ENCODE results near the gene HOXA6. TPM values are rescaled to one million over a fixed set of nuclear protein-coding genes. Genes with fewer than 3 reads are reported as not detected.

Gene HOXA6
- total RNA-seq, 1 experiment from 2014 or later: 4.2 TPM

DNA sequence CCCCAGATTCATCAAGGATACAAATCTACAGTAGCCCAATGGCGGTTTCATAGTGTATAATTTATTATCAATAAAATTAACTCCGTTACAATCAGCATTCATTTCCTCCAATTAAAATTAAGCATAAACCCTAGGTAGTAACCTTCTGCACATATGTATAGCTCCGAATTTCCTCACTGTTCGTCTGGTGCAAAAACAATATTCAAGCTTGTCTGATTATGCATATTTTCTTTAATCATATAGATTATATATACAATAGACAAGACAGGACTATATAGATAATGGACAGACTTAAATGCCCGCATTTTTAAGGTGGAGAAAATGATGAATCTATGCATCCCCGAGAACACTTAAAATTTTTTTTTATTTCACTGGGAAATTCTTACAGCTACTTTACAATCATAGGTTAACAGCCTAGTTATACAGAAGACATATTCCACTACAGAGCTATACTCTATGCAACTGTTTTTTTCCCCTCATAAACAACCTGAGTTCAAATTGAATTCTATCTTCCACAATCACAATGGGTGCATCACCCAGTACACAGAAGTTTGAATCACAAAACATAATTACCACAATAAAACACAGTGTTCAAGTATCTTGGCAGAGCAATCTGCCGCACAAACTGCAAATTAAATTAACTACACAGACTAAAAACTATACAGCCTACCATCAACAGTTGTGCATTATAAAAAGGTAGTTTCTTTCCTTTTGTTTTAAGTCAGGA is 15.2 kb upstream of the HOXA6 start:
- no peak for DNase-seq (ENCODE audit: low read depth)

DNA sequence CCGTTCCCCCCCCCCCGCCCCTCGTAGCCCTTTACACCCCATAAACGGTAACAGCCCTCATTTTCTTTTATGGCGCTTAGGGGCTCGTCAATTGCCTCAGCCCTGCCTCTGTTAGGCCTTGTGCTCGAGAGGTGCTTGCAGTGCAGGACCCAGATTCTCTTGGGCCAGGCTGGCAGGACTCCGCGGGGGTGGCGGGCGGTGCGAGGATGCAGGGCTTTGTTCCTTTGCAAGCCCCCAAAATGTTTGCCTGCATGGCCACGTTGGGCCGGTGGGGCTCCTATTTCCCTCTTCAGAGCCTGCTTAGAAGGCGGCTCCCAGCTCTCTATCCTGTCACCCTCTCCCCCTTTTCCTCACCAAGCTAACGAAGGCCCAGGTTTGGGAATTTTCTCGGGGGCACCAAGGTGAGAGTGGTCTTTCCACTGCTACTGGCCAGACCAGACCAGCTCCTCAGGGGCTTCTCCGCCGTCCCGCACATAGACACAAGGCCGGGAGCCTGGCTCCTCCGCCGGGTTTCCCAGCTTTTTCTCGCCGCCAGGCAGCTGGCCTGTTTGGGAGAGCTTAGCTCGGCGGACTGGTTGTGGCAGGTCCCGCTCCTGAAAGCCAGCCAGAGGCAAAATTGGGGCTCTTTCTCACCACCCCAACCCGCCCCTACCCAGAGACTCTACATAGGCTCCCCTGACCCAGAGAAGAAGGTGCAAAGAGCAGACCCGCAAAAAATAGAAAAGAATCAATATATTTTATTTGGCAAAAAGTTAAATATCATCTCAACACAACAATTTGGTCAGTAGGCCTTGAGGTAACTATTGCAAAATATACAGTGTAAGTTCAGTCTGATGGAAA is 14.4 kb upstream of the HOXA6 start:
- DNase-seq (ENCODE audit: low read depth): no peak

DNA sequence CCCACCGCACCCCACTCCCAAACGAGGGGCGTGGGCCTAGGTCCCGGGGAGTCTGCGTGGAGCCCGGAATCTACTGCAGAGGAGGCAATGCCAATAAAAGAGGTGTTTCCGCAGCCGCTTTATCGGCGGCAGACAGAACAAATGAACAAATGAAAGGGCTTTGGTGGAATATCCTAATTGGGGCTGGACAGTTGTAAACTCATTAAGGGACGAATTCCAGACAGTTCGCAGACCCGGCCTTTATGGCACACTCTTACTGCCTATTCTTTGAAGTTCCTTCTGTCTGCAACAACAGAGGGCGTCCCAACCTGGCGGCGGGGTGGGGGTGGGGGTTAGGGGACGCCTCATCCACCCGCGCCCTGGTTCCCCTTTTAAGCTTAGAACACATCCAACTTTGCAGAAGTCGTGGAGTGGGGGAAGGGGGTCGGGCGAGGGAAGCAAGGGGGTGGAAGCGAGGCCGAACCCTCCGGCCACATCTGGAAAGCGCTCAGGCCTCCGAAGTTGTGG is 13.7 kb upstream of the HOXA6 start:
- DNase-seq (ENCODE audit: low read depth): no peak

DNA sequence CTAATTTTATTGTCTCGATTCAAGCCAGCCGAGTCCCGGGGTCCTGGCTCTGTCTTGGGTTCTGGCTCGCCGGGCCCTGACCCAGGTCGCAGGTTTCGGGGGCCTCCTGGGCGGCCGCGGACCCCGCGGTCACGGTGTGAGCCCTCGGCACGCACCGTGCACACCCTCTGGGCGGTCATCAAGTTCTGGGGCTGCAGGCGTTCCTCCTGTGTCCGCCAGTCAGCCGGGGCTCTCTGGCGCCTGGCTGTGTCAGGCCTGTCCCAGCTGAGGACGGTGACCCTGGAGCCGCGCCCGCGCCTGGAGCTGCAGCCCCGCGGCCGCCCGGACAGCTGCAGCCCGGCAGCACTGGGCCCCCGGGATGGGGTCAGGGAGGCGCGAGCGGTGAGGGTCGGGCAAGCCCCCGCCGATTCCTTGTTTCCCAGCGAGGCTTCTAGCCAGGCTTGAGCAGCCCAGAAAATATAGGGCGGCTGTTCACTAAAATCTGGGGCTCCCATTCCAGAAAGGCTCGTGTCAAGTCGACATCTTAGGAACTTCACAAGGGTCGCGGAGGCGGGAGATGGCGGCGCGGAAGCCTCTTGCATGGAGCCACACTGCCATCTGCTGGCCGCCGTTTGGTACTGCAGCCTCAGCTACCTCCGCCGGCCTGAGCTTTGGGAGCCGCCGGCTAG is 13.1 kb upstream of the HOXA6 start:
- DNase-seq (ENCODE audit: low read depth): peak; percentile 95

DNA sequence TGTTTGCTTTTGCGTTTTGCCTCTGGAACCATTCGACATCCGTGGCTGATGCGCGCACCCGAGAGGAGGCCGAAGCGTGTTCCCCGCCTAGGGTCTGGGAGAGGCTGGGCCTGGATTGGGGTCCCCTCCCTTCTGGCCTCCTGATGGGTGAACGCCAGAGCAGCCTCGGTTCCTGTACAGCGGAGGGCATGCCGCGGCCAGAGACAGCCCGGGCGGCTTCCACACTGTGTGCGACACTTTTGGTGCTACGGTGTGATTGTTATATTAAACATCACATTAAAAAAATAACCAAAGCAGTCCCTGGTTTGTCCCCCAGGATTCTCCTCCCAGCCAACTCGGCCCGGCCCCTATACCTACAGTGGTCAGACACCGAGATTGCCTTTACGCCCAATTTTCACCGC is 12.6 kb upstream of the HOXA6 start:
- no peak for DNase-seq (ENCODE audit: low read depth)

DNA sequence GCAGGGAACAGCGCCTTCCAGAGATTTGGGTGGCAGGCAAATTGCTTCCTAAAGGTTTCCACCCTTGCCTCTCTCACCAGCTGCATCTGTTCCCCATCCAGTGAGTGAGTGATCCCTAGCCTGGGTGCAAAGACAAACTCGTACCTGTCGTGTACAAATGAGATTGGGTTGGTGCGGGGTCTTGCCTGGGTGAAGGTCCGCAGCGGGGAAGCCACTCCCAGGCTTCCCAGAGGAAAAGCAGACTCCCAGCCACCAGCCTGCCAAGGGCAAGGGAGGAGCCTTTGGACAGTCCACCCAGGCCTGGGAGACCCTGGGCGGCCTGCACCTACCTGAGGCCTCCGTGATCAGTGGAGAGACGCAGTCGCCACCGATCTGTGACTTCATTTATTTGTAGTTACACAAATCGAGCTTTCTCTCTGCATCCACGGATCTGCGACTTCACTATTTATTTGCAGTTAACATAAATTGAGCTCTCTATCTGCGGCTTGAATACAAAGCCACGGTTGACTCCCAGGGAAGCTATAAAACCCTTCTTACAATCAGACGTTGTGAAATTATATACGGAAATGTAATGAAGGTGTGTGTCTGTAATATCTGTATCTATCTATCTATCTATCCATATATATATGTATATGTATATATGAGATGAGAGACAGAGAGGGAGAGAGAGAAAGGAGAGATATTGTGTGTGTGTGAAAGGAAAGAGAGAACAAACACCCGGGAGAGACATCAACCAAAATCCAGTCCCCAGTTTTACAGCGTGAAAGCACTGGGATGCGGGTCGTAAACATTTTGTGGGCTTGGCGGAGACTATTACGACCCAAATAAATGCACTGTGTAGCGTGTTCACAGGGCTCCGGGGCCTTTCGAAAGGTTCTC is 11.9 kb upstream of the HOXA6 start:
- no peak for DNase-seq (ENCODE audit: low read depth)

DNA sequence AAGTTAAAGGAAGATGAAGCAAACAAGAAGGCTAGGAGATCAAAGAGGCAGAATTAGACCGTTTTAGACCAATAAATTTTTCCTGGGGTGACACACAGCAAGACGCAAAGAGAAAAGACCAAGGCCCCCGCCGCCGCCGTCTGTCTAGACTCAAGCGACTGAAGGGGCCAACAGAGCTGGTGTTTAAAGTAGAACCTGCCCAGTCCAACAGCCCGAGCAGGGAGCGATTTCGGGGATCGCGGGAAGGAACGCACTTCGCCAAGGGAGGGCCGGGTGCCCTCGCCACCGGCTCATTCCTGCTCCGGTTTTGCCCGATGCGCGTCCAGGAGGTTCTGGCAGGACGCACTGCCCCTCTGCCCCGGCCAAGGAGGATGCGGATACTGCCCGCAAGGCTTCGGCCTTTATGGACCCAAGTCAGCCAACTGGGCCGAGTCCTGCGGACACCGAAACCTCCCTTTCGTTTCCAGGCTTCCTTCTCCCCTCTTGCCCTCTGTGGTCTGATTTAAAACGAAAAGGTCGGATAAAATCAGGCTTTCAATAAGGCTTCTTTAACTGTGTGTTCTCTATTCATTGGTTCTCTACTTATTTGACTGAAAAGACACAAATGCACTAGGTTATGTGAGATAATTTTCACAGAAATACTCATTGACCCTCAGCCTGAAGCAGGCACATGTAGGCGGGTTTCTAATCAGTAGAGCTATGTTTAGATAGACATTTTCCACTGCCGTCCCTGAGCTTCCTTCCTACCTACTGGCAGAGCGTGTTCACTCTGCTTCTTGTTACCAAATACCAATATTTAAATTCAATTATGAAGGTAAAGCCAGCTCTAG is 11.1 kb upstream of the HOXA6 start:
- DNase-seq (ENCODE audit: low read depth): no peak

DNA sequence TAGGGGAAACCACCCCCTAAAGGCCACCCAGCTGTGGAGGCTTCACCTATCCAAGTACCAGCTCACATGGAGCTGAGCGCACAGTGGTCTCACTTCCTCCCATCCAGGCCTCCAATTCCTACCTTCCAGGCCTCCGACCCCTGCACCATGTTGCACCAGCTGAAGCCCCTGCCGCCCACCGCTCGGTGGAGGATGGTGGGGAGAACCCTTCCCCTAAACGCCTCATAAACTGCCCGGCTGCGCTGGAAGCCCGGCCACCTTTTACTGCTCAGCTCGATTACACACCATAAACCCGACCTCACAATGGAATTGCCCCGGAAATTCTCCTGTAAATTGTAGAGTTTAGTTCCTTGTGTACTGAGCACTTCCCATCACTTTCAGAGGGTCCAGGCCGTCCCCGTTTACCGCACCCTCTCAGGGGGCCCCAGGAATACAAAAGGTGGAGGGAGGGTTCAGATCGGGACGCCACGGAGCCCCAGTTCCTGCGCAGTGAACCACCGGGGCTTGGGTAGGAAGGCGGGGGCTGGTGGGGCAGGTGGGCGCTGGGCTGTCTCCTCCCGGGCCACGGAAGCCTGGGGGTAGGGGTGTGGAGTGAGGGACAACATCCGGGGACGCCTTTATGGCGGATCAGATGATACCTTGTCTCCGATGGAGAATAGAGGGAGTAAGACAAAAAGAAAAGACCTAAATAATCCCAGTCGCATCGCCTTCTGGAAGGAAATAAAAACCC is 10.3 kb upstream of the HOXA6 start:
- DNase-seq (ENCODE audit: low read depth): no peak

DNA sequence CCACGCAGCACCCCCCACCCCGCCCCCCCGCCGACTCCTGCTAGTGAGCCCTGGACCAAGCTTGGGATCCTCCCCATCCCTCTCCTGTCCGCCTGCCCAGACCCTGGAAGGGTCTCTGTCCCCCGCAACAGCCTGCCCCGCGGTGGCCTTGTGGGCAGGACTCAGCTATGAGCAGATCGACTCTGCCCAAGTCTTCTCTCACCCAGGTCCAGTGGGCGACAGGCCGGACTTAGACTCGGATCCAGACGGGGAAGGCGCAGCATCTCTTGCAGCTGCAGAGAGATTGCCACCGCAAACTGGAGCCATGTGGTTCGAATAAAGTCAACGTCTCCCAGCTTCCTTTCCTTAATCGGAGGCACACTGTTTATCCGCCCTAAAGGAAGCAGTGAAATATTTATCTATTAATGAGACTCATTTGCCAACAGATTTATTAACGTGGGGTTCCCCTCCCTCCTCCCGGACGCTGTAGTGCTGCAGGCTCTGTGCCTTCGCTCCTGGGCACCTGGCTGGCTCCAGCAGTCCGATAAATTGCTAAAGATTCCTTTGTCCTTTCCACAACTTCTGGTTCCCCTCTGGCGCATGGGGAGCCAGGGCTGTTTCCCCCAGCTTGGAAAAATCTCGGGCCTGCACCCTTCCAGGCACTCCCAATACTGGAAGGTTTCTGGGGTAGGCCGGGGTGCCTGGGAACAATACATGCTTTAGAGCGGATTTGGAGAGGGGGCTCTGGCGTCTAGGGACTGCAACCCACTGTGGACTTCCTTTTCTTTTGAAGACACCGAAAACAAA is 9.5 kb upstream of the HOXA6 start:
- no peak for DNase-seq (ENCODE audit: low read depth)

DNA sequence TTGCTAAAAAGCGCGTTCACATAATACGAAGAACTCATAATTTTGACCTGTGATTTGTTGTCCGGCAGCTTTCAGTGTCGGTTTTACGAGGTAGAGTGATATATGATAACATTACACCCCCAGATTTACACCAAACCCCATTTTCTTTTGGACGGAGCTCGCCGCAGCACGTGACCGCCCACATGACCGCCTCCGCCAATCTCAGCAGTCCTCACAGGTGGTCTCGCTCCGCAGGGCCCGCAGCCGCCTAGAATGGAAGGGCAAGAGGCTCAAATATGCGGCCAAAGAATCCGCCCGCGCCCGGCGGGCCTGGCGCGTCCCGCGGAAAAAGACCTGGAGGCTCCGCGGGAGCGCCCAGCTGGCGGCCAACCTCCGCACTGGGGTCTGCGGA is 8.9 kb upstream of the HOXA6 start, which contains the start of gene HOXA7:
Gene HOXA7, minus strand, starts transcription at position 168 of the 391 bp plus-strand sequence. Its CDS starts 130 bp downstream, at position 38.
- peak; percentile 95 for DNase-seq (ENCODE audit: low read depth)

DNA sequence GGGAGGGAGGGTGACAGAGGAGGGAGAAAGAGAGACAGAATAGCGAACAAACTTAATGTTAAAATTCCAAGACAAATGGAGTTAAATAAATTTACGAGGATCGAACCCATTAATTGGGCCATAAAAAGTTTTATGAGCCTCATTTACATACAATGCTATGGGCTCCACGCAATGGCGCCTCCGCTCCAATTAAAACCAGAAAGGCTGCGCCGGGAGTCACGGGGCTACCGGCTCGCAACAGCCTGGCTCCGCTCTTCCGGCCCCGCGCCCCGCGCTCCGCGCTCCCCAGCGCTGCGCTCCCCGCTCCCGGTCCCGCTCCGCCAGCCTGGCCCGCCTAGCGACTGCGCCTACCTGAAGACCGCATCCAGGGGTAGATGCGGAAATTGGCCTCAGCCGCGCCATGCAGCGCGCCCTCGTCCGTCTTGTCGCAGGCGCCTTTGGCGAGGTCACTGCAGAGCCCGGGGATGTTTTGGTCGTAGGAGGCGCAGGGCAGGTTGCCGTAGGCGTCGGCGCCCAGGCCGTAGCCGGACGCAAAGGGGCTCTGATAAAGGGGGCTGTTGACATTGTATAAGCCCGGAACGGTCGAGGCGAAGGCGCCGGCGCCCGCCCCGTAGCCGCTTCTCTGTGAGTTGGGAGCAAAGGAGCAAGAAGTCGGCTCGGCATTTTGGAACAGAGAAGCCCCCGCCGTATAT is 8.4 kb upstream of the HOXA6 start:
- peak; percentile 78 for DNase-seq (ENCODE audit: low read depth)

DNA sequence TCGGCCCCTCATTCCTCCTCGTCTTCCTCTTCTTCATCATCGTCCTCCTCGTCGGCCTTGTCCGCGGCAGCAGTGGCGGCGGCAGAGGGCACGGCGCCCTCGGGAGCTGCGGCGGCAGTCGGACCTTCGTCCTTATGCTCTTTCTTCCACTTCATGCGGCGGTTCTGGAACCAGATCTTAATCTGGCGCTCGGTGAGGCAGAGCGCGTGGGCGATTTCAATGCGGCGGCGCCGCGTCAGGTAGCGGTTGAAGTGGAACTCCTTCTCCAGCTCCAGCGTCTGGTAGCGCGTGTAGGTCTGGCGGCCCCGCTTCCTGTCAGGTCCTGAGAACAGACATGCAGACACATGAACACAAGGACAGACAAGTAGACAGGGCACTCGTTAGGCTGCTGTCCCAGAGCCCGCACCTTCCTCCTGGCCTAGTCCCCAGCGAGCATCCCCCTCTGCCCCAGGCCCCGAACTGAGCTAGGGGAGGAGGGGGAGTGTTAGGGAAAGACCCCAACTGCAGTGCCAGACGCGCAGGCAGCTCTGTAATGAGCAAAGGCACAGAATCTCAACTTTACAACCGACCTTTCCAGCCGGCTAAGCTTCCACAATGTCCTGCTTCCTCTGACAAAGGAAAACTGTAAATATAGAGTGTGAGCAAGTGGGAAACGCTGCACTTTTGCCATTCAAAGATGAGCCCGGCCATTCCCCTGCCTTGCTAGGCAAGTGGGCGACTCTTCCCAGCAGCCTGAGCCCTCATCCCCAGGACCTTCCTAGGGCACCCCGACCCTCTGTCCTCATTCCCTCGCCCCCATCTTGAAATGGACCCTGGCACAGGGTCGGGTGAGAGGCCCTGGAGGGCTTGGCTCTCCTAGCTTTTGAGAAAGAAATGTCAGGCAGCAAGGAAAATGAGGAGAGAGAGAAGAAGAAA is 7.6 kb upstream of the HOXA6 start:
- DNase-seq (ENCODE audit: low read depth): peak; percentile 83

DNA sequence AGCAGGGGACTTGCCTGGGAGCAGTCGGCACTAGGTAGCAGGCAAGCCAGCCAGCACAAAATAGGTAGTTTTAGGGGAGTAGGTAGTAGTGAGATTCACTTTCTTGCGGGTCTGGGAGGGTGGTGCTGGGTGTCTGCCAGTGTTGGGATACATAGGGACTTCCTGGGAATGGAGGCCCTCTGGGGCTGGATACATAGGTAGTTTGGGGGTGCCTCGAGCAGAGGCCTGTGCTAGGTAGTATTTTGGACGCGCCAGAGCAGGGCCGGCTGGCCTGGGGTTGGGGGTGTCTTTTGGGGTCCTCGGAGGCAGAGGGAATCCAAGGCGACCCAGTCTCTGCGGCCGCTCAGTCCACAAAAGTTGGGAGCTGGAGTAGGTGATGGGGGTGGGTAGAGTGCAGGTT is 6.8 kb upstream of the HOXA6 start:
- no peak for DNase-seq (ENCODE audit: low read depth)

DNA sequence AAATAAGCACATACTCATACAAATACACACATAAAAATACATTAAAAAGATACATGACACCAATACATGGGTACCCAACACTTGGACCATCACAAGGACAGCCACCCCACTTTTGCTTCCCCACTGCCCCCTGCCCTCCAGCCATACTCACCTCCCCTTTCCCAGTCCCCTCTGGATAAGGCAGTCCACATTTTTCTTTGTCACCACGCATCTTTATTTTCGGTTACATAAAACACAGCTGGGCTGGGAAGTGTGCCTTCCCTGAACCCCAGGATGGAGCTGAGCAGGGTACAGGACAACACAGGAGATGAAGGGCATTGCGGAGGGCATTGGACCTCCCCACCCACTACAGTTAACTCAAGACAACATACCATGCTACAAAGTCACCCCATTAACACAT is 6.0 kb upstream of the HOXA6 start:
- no peak for DNase-seq (ENCODE audit: low read depth)

DNA sequence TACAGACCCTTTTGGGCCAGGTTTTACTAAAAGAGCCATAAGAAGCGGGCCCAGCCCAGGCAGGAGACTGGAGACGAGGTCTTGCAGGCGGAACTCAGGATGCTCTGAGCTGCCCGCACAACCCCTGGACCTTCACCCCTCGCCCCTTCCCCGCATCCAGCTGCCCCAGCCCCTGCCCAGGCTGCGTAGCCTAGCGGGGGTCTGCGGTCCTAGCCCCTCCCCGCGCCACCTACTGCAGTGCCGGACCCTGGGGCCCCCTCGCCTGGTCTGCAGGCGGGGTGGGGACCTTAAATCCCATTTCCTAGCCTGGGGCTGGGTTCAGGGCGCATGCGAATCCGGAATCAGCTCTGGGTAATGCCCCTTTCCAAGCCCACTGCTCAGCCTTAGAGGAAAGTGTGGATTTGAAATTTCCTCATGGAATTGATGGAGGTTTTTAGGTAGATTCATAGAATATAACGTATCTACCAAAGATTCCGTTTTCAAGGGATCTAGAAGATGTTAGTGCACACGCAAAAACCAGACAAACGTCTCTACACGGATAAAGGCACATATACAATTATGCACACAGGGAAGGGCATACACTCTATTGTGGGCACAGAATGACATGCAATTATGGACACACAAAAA is 5.4 kb upstream of the HOXA6 start:
- DNase-seq (ENCODE audit: low read depth): no peak

DNA sequence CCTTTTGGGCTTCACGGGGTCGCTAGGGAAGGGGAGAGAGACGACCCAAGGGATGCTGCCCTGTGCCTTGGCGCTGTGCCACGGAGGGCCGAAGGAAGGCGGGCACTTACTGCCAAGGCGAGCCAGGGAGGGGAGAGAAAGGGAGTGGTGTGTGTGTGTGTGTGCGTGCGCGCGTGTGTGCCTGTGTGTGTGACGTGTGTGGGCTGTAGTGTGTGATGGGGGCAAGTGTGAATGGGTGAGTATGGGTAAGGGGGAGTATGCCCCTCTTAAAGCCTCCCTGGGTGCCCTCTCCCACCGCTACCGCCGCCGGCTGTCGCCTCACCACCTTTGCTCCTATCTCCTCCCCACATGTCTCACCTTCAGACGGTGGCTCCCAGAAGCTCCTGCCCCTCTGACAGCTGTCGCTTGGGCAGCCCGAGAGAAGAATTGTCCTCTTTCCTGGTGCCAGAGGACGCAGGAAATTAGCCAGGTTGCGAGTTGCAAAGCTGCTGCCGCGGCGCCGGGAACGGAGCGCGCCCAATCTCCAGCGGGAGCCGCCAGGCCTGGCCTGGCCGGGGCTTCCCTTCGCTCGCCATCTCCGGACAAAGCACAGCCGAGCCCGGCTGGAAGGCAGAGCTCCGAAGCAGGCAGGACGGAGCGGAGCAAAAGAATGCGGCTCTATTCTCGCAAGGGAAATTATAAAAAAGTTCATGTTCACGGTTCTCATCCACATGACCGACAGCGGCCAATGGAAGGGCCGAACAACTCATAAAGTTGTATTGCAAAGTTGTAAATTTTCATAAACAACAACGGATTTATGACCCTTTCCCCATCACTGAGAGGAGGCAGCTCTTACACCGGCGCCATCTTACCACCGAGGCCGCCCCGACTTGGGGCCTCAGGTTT is 4.6 kb upstream of the HOXA6 start, which contains the start of gene HOXA3:
Gene HOXA3, minus strand, starts transcription at position 653 of the 885 bp plus-strand sequence. CDS start 41,943 bp downstream, outside the sequence.
- no peak for DNase-seq (ENCODE audit: low read depth)

Measured in Daoy (cell line).